Cardiac muscle cell (in vitro differentiated cells and primary cell): Measurements from ENCODE around the gene GATA5. TPM values are rescaled to one million over a fixed set of nuclear protein-coding genes. Genes with fewer than 3 reads are reported as not detected.

ENCODE experiments used
- DNase-seq, 2 donors: peaks; one replicate each; pipeline versions ENCODE4 v3.0.0 to v3.0.0-alpha.2; 2010 to 2017; ENCODE audit warnings: low read depth in 1 of 2, low spot score in 1 of 2
- H3K27ac ChIP-seq: fragments of 200-600 bp; sonication (generic); 2 replicates; pipeline ENCODE4 v1.5.1; 2016
- H3K27me3 ChIP-seq: fragments of 200-600 bp; sonication (generic); 2 replicates; pipeline ENCODE4 v1.6.0; 2016; ENCODE audit warnings: control low read depth
- H3K36me3 ChIP-seq: fragments of 200-600 bp; sonication (generic); 2 replicates; pipeline ENCODE4 v1.5.1; 2016; ENCODE audit warnings: control low read depth
- H3K4me1 ChIP-seq: fragments of 200-600 bp; sonication (generic); 2 replicates; pipeline ENCODE4 v1.8.1; 2017; ENCODE audit warnings: low read depth, mild to moderate bottlenecking, mixed run types
- H3K4me3 ChIP-seq: fragments of 200-600 bp; sonication (generic); 2 replicates; pipeline ENCODE4 v1.5.1; 2016; ENCODE audit warnings: mild to moderate bottlenecking
- H3K9me3 ChIP-seq: fragments of 200-600 bp; sonication (generic); 2 replicates; pipeline ENCODE4 v1.5.1; 2017; ENCODE audit warnings: low read depth, mild to moderate bottlenecking, control low read depth
- polyA plus RNA-seq: library from polyadenylated mRNA; unstranded; fragments of >200 nt; fragmentation: Nextera tagmentation; extraction: Ambion mirVana; gene quantifications from 2 replicates; pipeline ENCODE4 v1.2.1, GENCODE V29; 2016
- total RNA-seq: library from RNA; depleted of rRNA; stranded (reverse); fragments of >200 nt; gene quantifications from 2 replicates; pipeline ENCODE4 v1.2.3, GENCODE V29; 2016
- TF ChIP-seq, protein P1 (sequence below): IDR thresholded peaks from 2 replicates; pipeline ENCODE4 v1.5.1; 2012; ENCODE audit warnings: low read depth, mild to moderate bottlenecking, low read length

The GATA5 gene
- total and polyA plus RNA-seq, 2 experiments from 2014 or later, result 66.8 to 103 TPM

DNA sequence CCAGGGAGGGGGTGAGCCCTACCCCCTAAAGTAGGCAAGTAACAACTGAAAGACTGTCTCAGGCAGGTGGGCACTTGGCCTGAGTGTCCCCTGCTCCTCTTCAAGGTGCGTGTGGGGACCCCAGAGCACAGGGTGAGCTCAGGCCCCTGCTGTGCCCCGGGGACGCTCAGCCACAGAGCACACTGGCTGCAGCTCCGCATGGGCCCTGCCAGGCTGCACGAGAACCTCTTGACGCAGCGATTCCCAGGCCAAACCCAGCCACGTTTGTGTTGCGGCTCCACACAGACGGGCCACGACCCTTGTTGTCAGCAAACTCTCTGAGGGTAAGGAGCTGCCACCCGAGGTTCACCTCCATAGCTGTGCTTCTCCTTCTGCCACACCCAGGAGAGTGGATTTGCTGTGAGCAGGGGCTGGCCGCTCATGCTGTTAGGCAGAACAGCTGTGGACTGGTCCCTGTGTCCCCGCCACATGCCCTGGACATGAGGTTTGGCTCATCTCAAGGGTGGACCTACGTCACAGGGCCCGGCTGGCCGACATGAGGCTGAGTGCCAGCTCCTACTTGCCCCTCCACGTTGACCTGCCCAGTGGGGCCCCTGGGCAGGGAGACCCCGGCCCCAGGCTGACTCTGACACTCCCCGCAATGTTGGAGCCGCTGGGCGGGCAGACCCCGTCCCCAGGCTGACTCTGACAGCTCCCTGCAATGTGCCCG is 29.7 kb upstream of the GATA5 start:
- Histone ChIP-seq H3K9me3 (no peaks in the 10 kb centered on the region), H3K27me3 (no peaks in the 10 kb centered on the region), H3K36me3 (no peaks in the 10 kb centered on the region), H3K4me1 (peaks cover 35% of the 10 kb centered on the region), H3K27ac (no peak overlapping the region), H3K4me3 (no peak overlapping the region)
- TF ChIP-seq, protein P1, sequence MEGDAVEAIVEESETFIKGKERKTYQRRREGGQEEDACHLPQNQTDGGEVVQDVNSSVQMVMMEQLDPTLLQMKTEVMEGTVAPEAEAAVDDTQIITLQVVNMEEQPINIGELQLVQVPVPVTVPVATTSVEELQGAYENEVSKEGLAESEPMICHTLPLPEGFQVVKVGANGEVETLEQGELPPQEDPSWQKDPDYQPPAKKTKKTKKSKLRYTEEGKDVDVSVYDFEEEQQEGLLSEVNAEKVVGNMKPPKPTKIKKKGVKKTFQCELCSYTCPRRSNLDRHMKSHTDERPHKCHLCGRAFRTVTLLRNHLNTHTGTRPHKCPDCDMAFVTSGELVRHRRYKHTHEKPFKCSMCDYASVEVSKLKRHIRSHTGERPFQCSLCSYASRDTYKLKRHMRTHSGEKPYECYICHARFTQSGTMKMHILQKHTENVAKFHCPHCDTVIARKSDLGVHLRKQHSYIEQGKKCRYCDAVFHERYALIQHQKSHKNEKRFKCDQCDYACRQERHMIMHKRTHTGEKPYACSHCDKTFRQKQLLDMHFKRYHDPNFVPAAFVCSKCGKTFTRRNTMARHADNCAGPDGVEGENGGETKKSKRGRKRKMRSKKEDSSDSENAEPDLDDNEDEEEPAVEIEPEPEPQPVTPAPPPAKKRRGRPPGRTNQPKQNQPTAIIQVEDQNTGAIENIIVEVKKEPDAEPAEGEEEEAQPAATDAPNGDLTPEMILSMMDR, result no peak
- DNase-seq, result no peak

DNA sequence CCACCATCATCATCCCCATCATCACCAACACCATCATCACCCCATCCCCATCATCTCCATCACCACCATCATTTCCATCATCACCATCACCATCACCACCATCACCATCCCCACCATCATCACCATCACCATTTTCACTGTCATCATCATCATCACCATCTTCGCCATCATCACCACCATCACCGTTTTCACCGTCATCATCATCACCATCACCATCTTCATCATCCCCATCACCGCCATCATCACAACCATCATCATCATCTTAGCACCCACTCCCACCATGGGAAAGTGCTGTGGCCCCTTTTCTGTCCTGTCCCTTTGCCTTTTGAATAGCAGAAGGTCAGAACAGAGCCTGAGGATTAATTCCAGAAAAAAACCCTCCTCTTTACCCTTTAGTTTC is 28.5 kb upstream of the GATA5 start:
- H3K27me3 ChIP-seq, result no peaks in the 10 kb centered on the region
- H3K9me3 ChIP-seq, result no peaks in the 10 kb centered on the region
- H3K36me3 ChIP-seq, result no peaks in the 10 kb centered on the region
- no peak overlapping the region for H3K4me3 ChIP-seq
- H3K27ac ChIP-seq, result no peak overlapping the region
- DNase-seq, result no peak
- H3K4me1 ChIP-seq, result peaks cover 35% of the 10 kb centered on the region
- TF ChIP-seq, protein P1, result no peak

- TF ChIP-seq, protein P1, result no peak
- H3K4me1 ChIP-seq, result peaks cover 35% of the 10 kb centered on the region
- H3K36me3 ChIP-seq, result no peaks in the 10 kb centered on the region
Measured at GRCh38 chr20:62503401-62504178, 27.8 kb upstream of the GATA5 start.

DNA sequence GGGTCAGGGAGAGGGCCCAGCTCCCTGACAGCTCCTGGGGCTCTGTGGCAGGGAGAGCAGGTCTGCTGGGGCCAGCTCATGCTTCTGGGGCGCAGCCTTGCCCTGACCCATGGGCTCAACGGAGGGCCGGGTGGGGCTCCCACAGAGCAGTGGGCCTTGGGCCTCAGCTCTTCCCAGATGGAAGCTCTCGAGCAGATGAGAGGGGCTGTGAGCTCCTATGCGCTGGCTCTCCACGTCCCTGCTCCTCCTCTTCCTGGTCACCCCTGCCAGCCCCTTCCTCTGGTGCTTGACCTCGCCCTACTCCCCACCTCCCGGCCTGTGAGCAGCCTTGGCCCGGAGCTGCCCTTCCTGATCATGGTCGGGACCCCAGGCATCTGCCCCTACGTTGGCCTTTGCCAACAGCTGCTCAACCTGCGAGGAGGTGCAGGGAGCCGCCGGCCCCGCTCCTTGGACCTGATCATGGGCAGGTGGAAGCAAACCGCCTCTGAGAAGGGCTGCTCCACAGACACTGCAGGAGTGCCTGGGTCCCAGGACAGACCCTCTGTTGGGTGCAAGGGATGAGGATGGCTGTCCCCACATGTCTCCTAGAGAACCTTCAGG is 26.8 kb upstream of the GATA5 start:
- Histone ChIP-seq H3K4me1 (peaks cover 25% of the 10 kb centered on the region), H3K9me3 (no peaks in the 10 kb centered on the region)
- TF ChIP-seq, protein P1, result no peak

More at GRCh38 chr20:62503401-62504178, 27.8 kb upstream of the GATA5 start:
- no peak for DNase-seq
- Histone ChIP-seq H3K4me3 (no peak overlapping the region), H3K9me3 (no peaks in the 10 kb centered on the region), H3K27ac (peak overlapping the region; percentile 11), H3K27me3 (no peaks in the 10 kb centered on the region)

GRCh38 chr20:62501801-62502495 is 26.2 kb upstream of the GATA5 start:
- peak overlapping the region; percentile 3 for H3K27ac ChIP-seq
- H3K27me3 ChIP-seq, result no peaks in the 10 kb centered on the region
- TF ChIP-seq, protein P1, result no peak
- no peaks in the 10 kb centered on the region for H3K9me3 ChIP-seq
- peak in 1 of 2 donors; percentile 49 for DNase-seq
- H3K36me3 ChIP-seq, result no peaks in the 10 kb centered on the region
- H3K4me1 ChIP-seq, result peaks cover 19% of the 10 kb centered on the region
- no peak overlapping the region for H3K4me3 ChIP-seq

More for the DNA sequence above, 26.8 kb upstream of the GATA5 start:
- Histone ChIP-seq H3K36me3 (no peaks in the 10 kb centered on the region), H3K4me3 (no peak overlapping the region), H3K27ac (peak overlapping the region; percentile 11), H3K27me3 (no peaks in the 10 kb centered on the region)
- DNase-seq, result no peak
